GM12872 (cell line): ENCODE data around the gene NDUFAF2.

Experiments
- CTCF ChIP-seq: IDR thresholded peaks from 3 replicates; pipeline ENCODE4 v1.5.1; 2011; ENCODE audit warnings: low read depth, mild to moderate bottlenecking, low read length, moderate library complexity; ENCODE audit not compliant: insufficient read depth

Gene NDUFAF2

GRCh38 chr5:60993875-60994571 lies 49.0 kb downstream of the NDUFAF2 start:
- no peak for TF ChIP-seq CTCF

- TF ChIP-seq CTCF: no peak
These were observed 51.4 kb downstream of the NDUFAF2 start for GRCh38 chr5:60996368-60996767.

DNA sequence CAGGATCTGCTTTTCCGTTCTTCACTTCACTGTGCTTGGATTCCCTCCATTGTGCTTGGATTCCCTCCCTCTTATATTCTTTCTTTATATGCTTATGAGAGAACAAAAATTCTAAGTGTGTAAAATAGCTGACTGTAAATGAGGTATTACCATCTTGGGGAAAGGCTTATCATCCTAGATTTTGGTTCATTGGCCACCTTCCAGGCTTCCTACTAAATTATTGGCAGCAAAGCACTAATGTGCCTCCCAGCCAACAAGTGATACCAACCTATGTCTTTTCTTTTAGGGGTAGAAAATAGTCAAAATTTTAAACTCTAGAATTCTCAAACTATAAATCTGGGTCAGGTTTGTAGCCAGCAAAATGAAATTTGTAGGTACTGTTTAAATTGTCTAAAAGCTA lies 52.7 kb downstream of the NDUFAF2 start:
- no peak for TF ChIP-seq CTCF

DNA sequence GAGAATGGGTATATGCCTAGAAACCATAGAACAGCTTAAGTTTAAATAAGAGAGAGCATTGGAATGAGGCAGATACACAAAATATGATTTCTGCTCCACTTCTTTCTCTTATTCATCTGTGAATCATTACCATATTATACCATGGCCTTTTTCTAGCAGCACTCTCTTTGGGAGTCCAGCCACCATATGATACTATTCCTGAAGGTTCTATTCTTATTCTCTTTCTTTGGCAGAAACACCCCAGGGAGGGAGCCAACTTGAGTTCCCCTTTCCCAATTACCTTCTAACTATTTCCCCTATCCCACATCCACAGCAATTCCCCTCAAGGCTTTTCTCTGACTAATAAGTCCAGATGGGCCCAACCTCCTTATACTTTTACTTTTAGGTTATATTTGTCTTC lies 55.9 kb downstream of the NDUFAF2 start:
- no peak for TF ChIP-seq CTCF

DNA sequence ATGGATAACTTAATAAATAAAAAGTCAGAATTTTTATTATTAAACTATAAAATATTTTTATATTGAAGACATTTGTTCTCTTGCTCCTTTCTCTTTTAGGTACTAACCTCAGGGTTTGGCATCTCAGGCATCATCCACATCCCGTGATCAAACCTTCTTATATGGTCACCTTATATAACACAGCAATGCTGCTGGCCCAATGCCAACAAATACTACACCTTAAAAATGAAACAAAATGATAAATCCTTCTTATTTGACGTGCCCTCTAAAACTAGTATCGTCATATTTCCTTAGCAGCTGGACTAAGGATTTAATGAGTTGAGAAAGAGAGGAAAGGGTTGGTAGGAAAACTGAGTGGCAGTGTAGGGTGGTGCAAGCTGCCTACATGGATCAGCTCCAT lies 56.6 kb downstream of the NDUFAF2 start:
- TF ChIP-seq CTCF: no peak

DNA sequence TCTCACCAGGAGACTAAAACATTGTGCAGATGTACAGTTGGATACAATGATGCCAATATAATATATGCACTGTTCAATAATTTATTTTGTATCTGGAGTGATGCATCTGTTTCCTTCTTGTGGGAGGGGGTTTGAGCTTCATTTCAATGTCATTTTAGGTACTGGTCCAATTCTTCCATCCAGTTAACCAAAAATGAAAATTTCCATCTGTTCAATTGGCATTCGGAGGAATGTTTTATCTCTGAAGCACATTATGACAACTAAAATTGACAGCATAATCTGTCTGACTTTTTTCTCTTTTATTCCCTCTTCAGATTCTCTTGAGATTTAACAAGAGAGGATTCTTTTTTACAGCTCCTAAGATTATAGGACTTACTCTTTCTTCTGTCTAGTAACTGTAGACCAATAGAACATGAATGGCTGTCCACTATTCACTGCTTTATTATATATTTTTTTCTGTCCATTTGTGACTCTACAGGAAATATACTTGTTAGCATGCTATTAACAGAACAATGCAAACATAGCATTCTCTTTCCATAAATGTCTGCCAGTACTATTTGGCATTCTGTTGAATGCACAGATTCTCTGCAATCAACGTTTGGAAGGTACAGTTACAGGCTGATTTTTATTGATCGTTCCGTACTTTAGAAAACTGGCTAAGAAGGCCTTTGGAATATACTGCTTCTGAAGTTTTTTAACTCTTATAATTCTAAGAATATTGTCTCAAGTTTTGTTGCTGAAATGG lies 57.8 kb downstream of the NDUFAF2 start:
- no peak for TF ChIP-seq CTCF

- no peak for TF ChIP-seq CTCF
These were observed 59.4 kb downstream of the NDUFAF2 start for GRCh38 chr5:61004448-61004847.
